Sigmoid colon (tissue), 4 donors: ENCODE data around the gene EBF4.

Experiments
- CTCF ChIP-seq, 4 experiments: fragments of 450-650 bp in 3 of 4; fragments of 200-600 bp in 1 of 4; IDR thresholded peaks; one replicate each; pipeline ENCODE4 v1.5.1; 2016 to 2019; ENCODE audit warnings: antibody characterized with exemption in 4 of 4, mild to moderate bottlenecking in 3 of 4, moderate library complexity in 2 of 4
- POLR2AphosphoS5 ChIP-seq, 4 donors: sonication (generic); formaldehyde crosslinking; IDR thresholded peaks; one replicate each; pipeline ENCODE4 v1.6.1; 2017; ENCODE audit warnings: antibody characterized with exemption in 4 of 4

DNA sequence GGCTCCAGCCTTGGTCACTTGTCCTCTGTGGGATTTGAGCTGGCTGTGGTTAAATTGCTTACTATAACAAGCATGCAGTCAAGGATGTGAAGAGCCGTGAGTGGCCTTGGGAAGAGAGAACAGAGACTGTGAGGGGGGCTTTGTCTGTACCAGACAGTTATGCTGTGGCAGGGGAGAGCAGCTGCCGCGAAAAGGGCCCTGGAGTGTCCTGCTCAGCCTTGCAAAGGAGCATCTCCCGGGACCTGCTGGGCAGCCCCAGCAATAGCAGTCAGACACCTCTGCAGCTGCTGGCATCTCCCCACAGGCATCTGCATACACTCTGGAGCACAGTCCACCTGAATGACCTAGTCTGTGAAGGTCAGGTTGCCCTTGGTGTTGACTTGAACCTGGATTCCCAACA is 6.3 kb downstream of the EBF4 start:
- no peak for TF ChIP-seq CTCF (IDR thresholded peaks at IDR 0.05)
- no peak for TF ChIP-seq POLR2AphosphoS5 (IDR thresholded peaks at IDR 0.05)
